ENCODE data around the gene ANTXR1. TPM values are rescaled to one million over a fixed set of nuclear protein-coding genes. Genes with fewer than 3 reads are reported as not detected.

The ANTXR1 gene
- total and polyA plus RNA-seq, 10 donors, result 2.8 to 66.7 (median 36.9) TPM

GRCh38 chr2:69050802-69051201 lies 37.8 kb downstream of the ANTXR1 start:
- 92 to 98% (median 96%) methylated on average over 4 of the region's 4 CpGs for WGBS, 5 donors
- no peaks in the 10 kb centered on the region for H3K4me1 ChIP-seq
- intact Hi-C loops (cut with DNase I; ENCODE audit: low total_unique reads), result no loop called here
- peaks cover 0 to 3% (median 0%) of the 10 kb centered on the region in 7 donors for H3K27me3 ChIP-seq (replicated peaks in 1 of 7)
- H3K4me3 ChIP-seq, result no peak overlapping the region
- no peak overlapping the region for H3K27ac ChIP-seq
- no peaks in the 10 kb centered on the region for H3K36me3 ChIP-seq
- no peak for TF ChIP-seq POLR2AphosphoS5 (IDR thresholded peaks at IDR 0.05)
- TF ChIP-seq, protein P1, sequence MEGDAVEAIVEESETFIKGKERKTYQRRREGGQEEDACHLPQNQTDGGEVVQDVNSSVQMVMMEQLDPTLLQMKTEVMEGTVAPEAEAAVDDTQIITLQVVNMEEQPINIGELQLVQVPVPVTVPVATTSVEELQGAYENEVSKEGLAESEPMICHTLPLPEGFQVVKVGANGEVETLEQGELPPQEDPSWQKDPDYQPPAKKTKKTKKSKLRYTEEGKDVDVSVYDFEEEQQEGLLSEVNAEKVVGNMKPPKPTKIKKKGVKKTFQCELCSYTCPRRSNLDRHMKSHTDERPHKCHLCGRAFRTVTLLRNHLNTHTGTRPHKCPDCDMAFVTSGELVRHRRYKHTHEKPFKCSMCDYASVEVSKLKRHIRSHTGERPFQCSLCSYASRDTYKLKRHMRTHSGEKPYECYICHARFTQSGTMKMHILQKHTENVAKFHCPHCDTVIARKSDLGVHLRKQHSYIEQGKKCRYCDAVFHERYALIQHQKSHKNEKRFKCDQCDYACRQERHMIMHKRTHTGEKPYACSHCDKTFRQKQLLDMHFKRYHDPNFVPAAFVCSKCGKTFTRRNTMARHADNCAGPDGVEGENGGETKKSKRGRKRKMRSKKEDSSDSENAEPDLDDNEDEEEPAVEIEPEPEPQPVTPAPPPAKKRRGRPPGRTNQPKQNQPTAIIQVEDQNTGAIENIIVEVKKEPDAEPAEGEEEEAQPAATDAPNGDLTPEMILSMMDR (IDR thresholded peaks at IDR 0.05 in 8 of 11, conservative IDR thresholded peaks at IDR 0.05 in 3 of 11), result no peak
- DNase-seq, result no peak
- no peaks in the 10 kb centered on the region for H3K9me3 ChIP-seq

GRCh38 chr2:69053416-69053965 lies 40.5 kb downstream of the ANTXR1 start:
- H3K9me3 ChIP-seq, result no peaks in the 10 kb centered on the region
- no peaks in the 10 kb centered on the region for H3K36me3 ChIP-seq
- WGBS, 5 donors, result 80 to 97% (median 90%) methylated on average over 2 of the region's 2 CpGs
- peaks cover 0 to 3% (median 0%) of the 10 kb centered on the region in 7 donors for H3K27me3 ChIP-seq (replicated peaks in 1 of 7)
- no peaks in the 10 kb centered on the region for H3K4me1 ChIP-seq
- intact Hi-C loops (cut with DNase I; ENCODE audit: low total_unique reads), result no loop called here
- DNase-seq, result no peak
- H3K4me3 ChIP-seq, result no peak overlapping the region
- no peak overlapping the region for H3K27ac ChIP-seq
- TF ChIP-seq POLR2AphosphoS5 (IDR thresholded peaks at IDR 0.05) (no peak), POLR2A (IDR thresholded peaks at IDR 0.05) (no peak)
- TF ChIP-seq, protein P1 (IDR thresholded peaks at IDR 0.05 in 8 of 11, conservative IDR thresholded peaks at IDR 0.05 in 3 of 11), result no peak

DNA sequence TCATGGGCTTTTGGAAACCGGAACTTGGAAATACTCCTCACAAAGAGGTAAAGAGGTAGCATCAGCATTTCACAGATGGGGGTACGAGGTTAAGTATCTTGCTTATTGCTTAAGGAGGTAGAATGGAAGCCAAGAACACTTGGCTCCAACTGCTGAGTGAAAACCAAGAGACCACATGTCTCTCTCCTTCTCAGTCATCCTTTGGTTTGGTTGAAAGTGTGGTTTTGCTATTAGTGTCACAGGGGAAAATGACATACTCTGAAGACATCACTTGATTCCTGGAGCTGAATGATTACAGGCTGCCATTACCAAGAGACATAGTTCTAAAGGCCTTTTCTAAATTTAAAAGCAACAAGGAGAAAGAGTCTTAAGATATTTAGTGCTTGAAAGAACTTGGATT lies 41.5 kb downstream of the ANTXR1 start:
- intact Hi-C loops (cut with DNase I; ENCODE audit: low total_unique reads), result no loop called here
- no peaks in the 10 kb centered on the region for H3K36me3 ChIP-seq
- TF ChIP-seq POLR2AphosphoS5 (IDR thresholded peaks at IDR 0.05), result no peak
- TF ChIP-seq POLR2A (IDR thresholded peaks at IDR 0.05), result no peak
- TF ChIP-seq, protein P1 (IDR thresholded peaks at IDR 0.05 in 8 of 11, conservative IDR thresholded peaks at IDR 0.05 in 3 of 11), result no peak
- H3K27ac ChIP-seq, result no peak overlapping the region
- no peak overlapping the region for H3K4me3 ChIP-seq
- no peak for DNase-seq
- H3K9me3 ChIP-seq, result no peaks in the 10 kb centered on the region
- 70 to 89% (median 80%) methylated on average over 2 of the region's 2 CpGs for WGBS, 5 donors
- H3K27me3 ChIP-seq (replicated peaks in 1 of 7), result peaks cover 0 to 3% (median 0%) of the 10 kb centered on the region in 7 donors
- H3K4me1 ChIP-seq, result no peaks in the 10 kb centered on the region

DNA sequence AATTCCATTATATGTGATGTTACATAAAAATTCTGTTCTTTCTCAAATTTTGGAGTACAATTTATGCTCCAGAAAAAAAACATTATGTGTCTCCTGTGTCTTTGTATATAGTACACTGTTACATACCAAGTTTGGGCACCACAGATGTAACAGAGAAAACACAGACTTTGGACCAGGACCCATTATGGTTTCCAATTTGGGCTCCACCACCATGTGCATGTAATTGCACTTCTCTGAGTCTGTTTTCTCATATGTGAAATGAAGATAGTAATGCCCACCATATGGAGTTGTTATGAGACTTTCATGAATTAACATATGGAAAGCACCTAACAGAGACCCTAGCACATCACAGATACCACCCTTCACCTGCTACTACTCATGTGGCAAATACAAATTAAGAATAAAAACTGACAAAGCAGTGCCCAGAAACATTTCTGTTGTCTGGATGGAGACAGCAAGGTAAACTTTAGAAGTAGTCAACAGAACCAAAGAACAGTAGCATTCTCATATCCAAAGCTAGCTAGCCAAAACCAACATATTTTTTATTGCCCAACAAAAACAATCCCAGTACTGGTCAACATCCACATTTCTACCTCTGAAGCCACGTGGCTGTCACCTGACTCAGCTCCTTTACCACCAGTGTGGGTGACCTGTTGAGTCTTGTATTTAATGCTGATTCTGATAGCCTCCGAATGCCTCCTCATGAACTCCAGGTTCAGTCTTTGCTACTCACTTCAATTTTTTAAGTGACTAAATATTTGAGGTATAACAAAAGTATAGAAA lies 42.9 kb downstream of the ANTXR1 start:
- H3K4me1 ChIP-seq, result no peaks in the 10 kb centered on the region
- no peak for DNase-seq
- H3K27me3 ChIP-seq (replicated peaks in 1 of 7), result peaks cover 0 to 11% (median 0%) of the 10 kb centered on the region in 7 donors
- H3K9me3 ChIP-seq, result no peaks in the 10 kb centered on the region
- H3K4me3 ChIP-seq, result no peak overlapping the region
- WGBS, 5 donors, result 69 to 79% (median 76%) methylated on average over 2 of the region's 2 CpGs
- H3K27ac ChIP-seq, result no peak overlapping the region
- intact Hi-C loops (cut with DNase I; ENCODE audit: low total_unique reads), result no loop called here
- no peak for TF ChIP-seq POLR2AphosphoS5 (IDR thresholded peaks at IDR 0.05)
- TF ChIP-seq, protein P1 (IDR thresholded peaks at IDR 0.05 in 8 of 11, conservative IDR thresholded peaks at IDR 0.05 in 3 of 11), result no peak
- no peak for TF ChIP-seq POLR2A (IDR thresholded peaks at IDR 0.05)
- H3K36me3 ChIP-seq, result no peaks in the 10 kb centered on the region

Data from spleen (tissue), 11 donors.